ENCODE results near the gene MT1A. TPM values are rescaled to one million over a fixed set of nuclear protein-coding genes. Genes with fewer than 3 reads are reported as not detected.

The MT1A gene
- total and polyA plus RNA-seq, 4 donors: not detected

DNA sequence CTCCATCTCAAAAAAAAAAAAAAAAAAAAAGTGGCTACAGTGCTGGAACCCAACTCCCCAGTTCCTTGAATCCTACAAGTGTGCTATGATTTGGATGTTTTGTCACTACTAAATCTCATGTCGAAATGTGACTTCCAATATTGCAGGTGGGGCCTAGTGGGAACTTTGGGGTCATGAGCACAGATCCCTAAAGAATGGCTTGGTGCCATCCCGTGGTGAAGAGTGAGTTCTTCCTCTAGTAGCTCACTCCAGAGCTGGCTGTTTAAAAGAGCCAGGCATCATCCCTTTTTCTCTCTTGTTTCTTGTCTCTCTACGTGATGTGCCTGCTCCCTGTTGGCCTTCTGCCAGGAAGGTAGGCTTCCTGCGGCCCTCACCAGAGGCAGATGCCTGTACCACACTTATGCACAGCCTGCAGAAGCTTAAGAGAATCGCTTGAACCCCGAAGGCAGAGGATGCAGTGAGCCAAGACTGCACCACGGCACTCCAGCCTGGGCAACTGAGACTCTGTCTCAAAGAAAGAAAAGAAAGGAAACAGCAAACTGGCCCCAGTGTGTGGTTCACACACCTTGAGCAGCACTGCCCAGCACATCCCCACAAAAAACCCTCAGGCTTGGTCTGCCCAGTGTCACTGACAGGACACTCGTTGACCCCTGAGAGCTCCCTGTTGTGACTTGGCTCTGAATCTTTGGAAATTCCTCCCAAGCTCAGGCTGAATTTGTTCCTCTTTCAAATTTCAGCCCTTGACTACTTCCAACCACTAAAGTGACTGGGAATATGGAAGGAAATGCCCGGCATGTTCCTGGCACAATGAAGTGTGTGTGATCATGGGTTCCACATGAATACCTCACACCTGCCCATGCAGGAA lies 9.7 kb upstream of the MT1A start:
- WGBS (ENCODE audit: insufficient coverage): 67% methylated on average over 7 of the region's 9 CpGs
- Histone ChIP-seq H3K4me3 (ENCODE audit: low read depth, low read length) (no peak overlapping the region), H3K27ac (ENCODE audit: low read depth, low read length) (no peak overlapping the region), H3K36me3 (ENCODE audit: control insufficient read depth, insufficient read depth, low read length) (no peaks in the 10 kb centered on the region), H3K27me3 (ENCODE audit: control insufficient read depth, insufficient read depth, low read length) (peaks cover 52% of the 10 kb centered on the region), H3K4me1 (ENCODE audit: control insufficient read depth, insufficient read depth, low read length) (peaks cover 39% of the 10 kb centered on the region), H3K9me3 (ENCODE audit: control insufficient read depth, insufficient read depth, low read length) (no peaks in the 10 kb centered on the region)
- no peak for DNase-seq (ENCODE audit: low read depth in 4 of 6, low spot score in 6 of 6)

DNA sequence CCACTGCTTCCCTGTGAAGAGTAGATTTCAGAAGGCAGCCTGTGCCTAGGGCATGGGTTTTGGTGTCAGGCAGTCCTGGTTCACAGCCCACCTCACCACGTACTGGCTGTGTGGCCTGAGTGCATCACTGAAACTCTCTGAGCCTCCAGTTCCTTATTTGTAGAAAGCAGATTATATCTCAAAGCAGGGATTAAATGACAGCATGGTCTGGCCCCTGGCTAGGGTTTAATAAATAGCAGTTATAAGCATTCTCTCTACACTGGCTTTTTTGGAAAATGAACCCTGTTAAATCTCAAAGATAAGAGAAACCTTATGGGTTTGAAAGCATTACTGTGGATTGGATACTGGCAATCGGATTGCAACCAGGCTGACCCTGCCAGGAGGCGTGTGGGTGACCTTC lies 8.9 kb upstream of the MT1A start:
- no peaks in the 10 kb centered on the region for H3K9me3 ChIP-seq (ENCODE audit: control insufficient read depth, insufficient read depth, low read length)
- no peak for DNase-seq (ENCODE audit: low read depth in 4 of 6, low spot score in 6 of 6)
- H3K4me1 ChIP-seq (ENCODE audit: control insufficient read depth, insufficient read depth, low read length): peaks cover 40% of the 10 kb centered on the region
- no peaks in the 10 kb centered on the region for H3K36me3 ChIP-seq (ENCODE audit: control insufficient read depth, insufficient read depth, low read length)
- no peak overlapping the region for H3K4me3 ChIP-seq (ENCODE audit: low read depth, low read length)
- H3K27ac ChIP-seq (ENCODE audit: low read depth, low read length): no peak overlapping the region
- 94% methylated on average over 2 of the region's 3 CpGs for WGBS (ENCODE audit: insufficient coverage)
- H3K27me3 ChIP-seq (ENCODE audit: control insufficient read depth, insufficient read depth, low read length): peaks cover 60% of the 10 kb centered on the region

GRCh38 chr16:56630134-56630533 lies 8.3 kb upstream of the MT1A start:
- no peak for DNase-seq (ENCODE audit: low read depth in 4 of 6, low spot score in 6 of 6)
- Histone ChIP-seq H3K27ac (ENCODE audit: low read depth, low read length) (no peak overlapping the region), H3K4me3 (ENCODE audit: low read depth, low read length) (no peak overlapping the region), H3K27me3 (ENCODE audit: control insufficient read depth, insufficient read depth, low read length) (peaks cover 61% of the 10 kb centered on the region), H3K36me3 (ENCODE audit: control insufficient read depth, insufficient read depth, low read length) (no peaks in the 10 kb centered on the region), H3K4me1 (ENCODE audit: control insufficient read depth, insufficient read depth, low read length) (peaks cover 42% of the 10 kb centered on the region), H3K9me3 (ENCODE audit: control insufficient read depth, insufficient read depth, low read length) (no peaks in the 10 kb centered on the region)
- WGBS (ENCODE audit: insufficient coverage): 78% methylated on average over 3 of the region's 3 CpGs

DNA sequence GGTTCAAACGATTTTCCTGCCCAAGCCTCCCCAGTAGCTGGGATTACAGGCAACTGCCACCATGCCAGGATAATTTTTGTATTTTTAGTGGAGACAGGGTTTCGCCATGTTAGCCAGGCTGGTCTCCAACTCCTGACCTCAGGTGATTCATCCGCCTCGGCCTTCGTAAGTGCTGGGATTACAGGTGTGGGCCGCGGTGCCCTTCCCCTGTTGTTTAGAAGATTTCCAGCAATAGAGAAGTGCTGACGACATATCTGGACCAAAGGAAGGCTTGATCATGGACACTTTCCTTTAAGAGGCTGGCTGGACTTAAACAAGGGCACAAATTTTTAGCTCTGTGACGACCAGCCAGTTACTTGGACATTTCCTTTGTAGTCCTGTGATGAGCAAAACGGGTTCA lies 7.3 kb upstream of the MT1A start:
- peaks cover 37% of the 10 kb centered on the region for H3K4me1 ChIP-seq (ENCODE audit: control insufficient read depth, insufficient read depth, low read length)
- 92% methylated on average over 10 of the region's 10 CpGs for WGBS (ENCODE audit: insufficient coverage)
- H3K27ac ChIP-seq (ENCODE audit: low read depth, low read length): no peak overlapping the region
- no peaks in the 10 kb centered on the region for H3K9me3 ChIP-seq (ENCODE audit: control insufficient read depth, insufficient read depth, low read length)
- no peak for DNase-seq (ENCODE audit: low read depth in 4 of 6, low spot score in 6 of 6)
- no peaks in the 10 kb centered on the region for H3K36me3 ChIP-seq (ENCODE audit: control insufficient read depth, insufficient read depth, low read length)
- peaks cover 63% of the 10 kb centered on the region for H3K27me3 ChIP-seq (ENCODE audit: control insufficient read depth, insufficient read depth, low read length)
- H3K4me3 ChIP-seq (ENCODE audit: low read depth, low read length): no peak overlapping the region

DNA sequence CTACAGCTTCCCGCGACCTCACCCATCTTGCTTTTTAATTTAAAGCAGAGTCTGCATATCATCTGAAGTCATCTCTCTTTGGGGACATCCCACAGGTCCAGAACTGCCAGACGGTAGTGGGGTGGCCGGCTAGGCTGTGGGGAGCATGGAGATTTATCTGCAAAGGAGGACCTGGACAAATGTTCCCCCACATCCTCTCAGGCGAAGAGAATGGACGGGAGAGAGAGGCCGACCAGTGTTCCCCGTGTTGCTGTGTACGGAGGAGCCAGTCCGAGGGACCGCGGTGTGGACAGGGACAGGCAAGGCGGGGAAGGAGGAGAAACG lies 6.7 kb upstream of the MT1A start:
- no peak for DNase-seq (ENCODE audit: low read depth in 4 of 6, low spot score in 6 of 6)
- peaks cover 65% of the 10 kb centered on the region for H3K27me3 ChIP-seq (ENCODE audit: control insufficient read depth, insufficient read depth, low read length)
- 8% methylated on average over 11 of the region's 14 CpGs for WGBS (ENCODE audit: insufficient coverage)
- peak overlapping the region; percentile 39 for H3K4me3 ChIP-seq (ENCODE audit: low read depth, low read length)
- H3K9me3 ChIP-seq (ENCODE audit: control insufficient read depth, insufficient read depth, low read length): no peaks in the 10 kb centered on the region
- H3K36me3 ChIP-seq (ENCODE audit: control insufficient read depth, insufficient read depth, low read length): no peaks in the 10 kb centered on the region
- peaks cover 32% of the 10 kb centered on the region for H3K4me1 ChIP-seq (ENCODE audit: control insufficient read depth, insufficient read depth, low read length)
- H3K27ac ChIP-seq (ENCODE audit: low read depth, low read length): peak overlapping the region; percentile 15

GRCh38 chr16:56632156-56632847 lies 6.2 kb upstream of the MT1A start, which contains the start of gene MT1M:
Gene MT1M, plus strand, starts transcription at chr16:56632659. Its CDS starts 73 bp downstream, at chr16:56632732.
- DNase-seq (ENCODE audit: low read depth in 4 of 6, low spot score in 6 of 6): peak in 2 of 6 donors; percentile 41 to 71
- Histone ChIP-seq H3K27me3 (ENCODE audit: control insufficient read depth, insufficient read depth, low read length) (peaks cover 69% of the 10 kb centered on the region), H3K27ac (ENCODE audit: low read depth, low read length) (peak within 1 kb of the TSS; percentile 15), H3K4me3 (ENCODE audit: low read depth, low read length) (peak within 1 kb of the TSS; percentile 39), H3K36me3 (ENCODE audit: control insufficient read depth, insufficient read depth, low read length) (no peaks in the 10 kb centered on the region), H3K4me1 (ENCODE audit: control insufficient read depth, insufficient read depth, low read length) (peaks cover 32% of the 10 kb centered on the region), H3K9me3 (ENCODE audit: control insufficient read depth, insufficient read depth, low read length) (no peaks in the 10 kb centered on the region)
- under 1% methylated on average over 55 of the region's 61 CpGs for WGBS (ENCODE audit: insufficient coverage)

- H3K4me3 ChIP-seq (ENCODE audit: low read depth, low read length): peak overlapping the region; percentile 39
- H3K36me3 ChIP-seq (ENCODE audit: control insufficient read depth, insufficient read depth, low read length): no peaks in the 10 kb centered on the region
- H3K27me3 ChIP-seq (ENCODE audit: control insufficient read depth, insufficient read depth, low read length): peaks cover 75% of the 10 kb centered on the region
- no peak for DNase-seq (ENCODE audit: low read depth in 4 of 6, low spot score in 6 of 6)
- no peak overlapping the region for H3K27ac ChIP-seq (ENCODE audit: low read depth, low read length)
- WGBS (ENCODE audit: insufficient coverage): 10% methylated on average over 2 of the region's 6 CpGs
- H3K9me3 ChIP-seq (ENCODE audit: control insufficient read depth, insufficient read depth, low read length): no peaks in the 10 kb centered on the region
- peaks cover 35% of the 10 kb centered on the region for H3K4me1 ChIP-seq (ENCODE audit: control insufficient read depth, insufficient read depth, low read length)
Measured at GRCh38 chr16:56632848-56633365, 5.6 kb upstream of the MT1A start.

GRCh38 chr16:56633535-56633934 lies 4.9 kb upstream of the MT1A start:
- Histone ChIP-seq H3K27ac (ENCODE audit: low read depth, low read length) (no peak overlapping the region), H3K4me1 (ENCODE audit: control insufficient read depth, insufficient read depth, low read length) (peaks cover 42% of the 10 kb centered on the region), H3K9me3 (ENCODE audit: control insufficient read depth, insufficient read depth, low read length) (no peaks in the 10 kb centered on the region), H3K27me3 (ENCODE audit: control insufficient read depth, insufficient read depth, low read length) (peaks cover 80% of the 10 kb centered on the region), H3K36me3 (ENCODE audit: control insufficient read depth, insufficient read depth, low read length) (no peaks in the 10 kb centered on the region), H3K4me3 (ENCODE audit: low read depth, low read length) (no peak overlapping the region)
- DNase-seq (ENCODE audit: low read depth in 4 of 6, low spot score in 6 of 6): no peak
- WGBS (ENCODE audit: insufficient coverage): 81% methylated on average over 4 of the region's 7 CpGs

DNA sequence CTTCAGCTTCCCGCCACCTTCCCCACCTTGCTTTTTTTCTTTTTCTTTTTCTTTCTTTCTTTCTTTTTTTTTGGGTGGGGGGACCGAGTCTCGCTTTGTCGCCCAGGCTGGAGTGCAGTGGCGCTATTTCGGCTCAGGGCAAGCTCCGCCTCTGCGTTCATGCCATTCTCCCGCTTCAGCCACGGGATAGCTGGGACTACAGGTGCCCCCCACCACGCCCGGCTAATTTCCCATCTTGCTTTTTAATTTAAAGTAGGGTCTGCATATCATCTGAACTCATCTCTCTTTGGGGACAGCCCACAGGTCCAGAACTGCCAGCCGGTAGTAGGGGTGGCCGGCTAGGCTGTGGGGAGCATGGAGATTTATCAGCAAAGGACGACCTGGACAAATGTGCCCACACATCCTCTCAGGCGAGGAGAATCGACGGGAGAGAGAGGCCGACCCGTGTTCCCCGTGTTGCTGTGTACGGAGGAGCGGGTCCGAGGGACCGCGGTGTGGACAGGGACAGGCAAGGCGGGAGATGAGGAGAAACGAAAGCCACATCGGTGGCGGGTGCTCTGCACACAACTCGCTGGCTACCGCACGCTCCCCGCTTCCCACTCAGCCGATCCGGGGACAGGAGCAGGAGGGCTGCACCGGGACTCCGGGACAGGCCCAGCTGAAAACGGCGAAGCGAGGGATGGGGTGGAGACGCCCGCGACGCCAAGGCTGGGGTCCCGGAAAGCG lies 3.6 kb upstream of the MT1A start:
- H3K4me3 ChIP-seq (ENCODE audit: low read depth, low read length): no peak overlapping the region

More for the DNA sequence above, 3.6 kb upstream of the MT1A start:
- H3K27me3 ChIP-seq (ENCODE audit: control insufficient read depth, insufficient read depth, low read length): peaks cover 92% of the 10 kb centered on the region
- WGBS (ENCODE audit: insufficient coverage): 13% methylated on average over 44 of the region's 47 CpGs
- no peak for DNase-seq (ENCODE audit: low read depth in 4 of 6, low spot score in 6 of 6)
- peaks cover 45% of the 10 kb centered on the region for H3K4me1 ChIP-seq (ENCODE audit: control insufficient read depth, insufficient read depth, low read length)
- H3K9me3 ChIP-seq (ENCODE audit: control insufficient read depth, insufficient read depth, low read length): no peaks in the 10 kb centered on the region
- H3K36me3 ChIP-seq (ENCODE audit: control insufficient read depth, insufficient read depth, low read length): no peaks in the 10 kb centered on the region
- H3K27ac ChIP-seq (ENCODE audit: low read depth, low read length): no peak overlapping the region

All from spinal cord (tissue), 10 donors.